ENCODE data around the gene DZIP1L. TPM values are rescaled to one million over a fixed set of nuclear protein-coding genes. Genes with fewer than 3 reads are reported as not detected.
A peak's percentile ranks its signal among the peaks of the same experiment; 100 is the strongest.

The DZIP1L gene
- 16.5 and 21.2 TPM in 2 replicates for total RNA-seq (2022)
- percentile 70 among the genes with signal in this experiment for Bru-seq, nascent RNA
- percentile 47 among the genes with signal in this experiment for BruChase-seq, experiment 1, labeled RNA remaining after a 6-hour chase
- BruChase-seq, experiment 2, labeled RNA remaining after a 2-hour chase: percentile 54 among the genes with signal in this experiment
- long read RNA-seq, partial matches to known transcripts: 0 of 3 reads
- long read RNA-seq, other reads (novel, unspliced or antisense): 3 of 3 reads

GRCh38 chr3:138114988-138115971 lies at the start of gene DZIP1L:
Gene DZIP1L, minus strand, starts transcription at chr3:138115608. Its CDS starts 11,637 bp downstream, at chr3:138103971.
- intact Hi-C loops (cut with micrococcal nuclease; ENCODE audit: unreplicated experiment): loop anchor here (2.0 to 5.0 kb wide), 2 partner anchors 18 to 33 kb away; no protein-coding TSS in a partner anchor
- TSS peak; percentile 50 for BruUV-seq (replicated peaks)
- peaks cover 18% of the 10 kb centered on the region for H3K36me3 Mint-ChIP-seq (ENCODE audit: insufficient read depth, unreplicated experiment)
- H3K4me1 Mint-ChIP-seq (ENCODE audit: low read depth, unreplicated experiment): peaks cover 43% of the 10 kb centered on the region
- peak; percentile 85 for DNase-seq
- peak within 1 kb of the TSS; percentile 99 for H3K4me3 Mint-ChIP-seq (ENCODE audit: low read depth, unreplicated experiment)
- TF ChIP-seq, protein P1, sequence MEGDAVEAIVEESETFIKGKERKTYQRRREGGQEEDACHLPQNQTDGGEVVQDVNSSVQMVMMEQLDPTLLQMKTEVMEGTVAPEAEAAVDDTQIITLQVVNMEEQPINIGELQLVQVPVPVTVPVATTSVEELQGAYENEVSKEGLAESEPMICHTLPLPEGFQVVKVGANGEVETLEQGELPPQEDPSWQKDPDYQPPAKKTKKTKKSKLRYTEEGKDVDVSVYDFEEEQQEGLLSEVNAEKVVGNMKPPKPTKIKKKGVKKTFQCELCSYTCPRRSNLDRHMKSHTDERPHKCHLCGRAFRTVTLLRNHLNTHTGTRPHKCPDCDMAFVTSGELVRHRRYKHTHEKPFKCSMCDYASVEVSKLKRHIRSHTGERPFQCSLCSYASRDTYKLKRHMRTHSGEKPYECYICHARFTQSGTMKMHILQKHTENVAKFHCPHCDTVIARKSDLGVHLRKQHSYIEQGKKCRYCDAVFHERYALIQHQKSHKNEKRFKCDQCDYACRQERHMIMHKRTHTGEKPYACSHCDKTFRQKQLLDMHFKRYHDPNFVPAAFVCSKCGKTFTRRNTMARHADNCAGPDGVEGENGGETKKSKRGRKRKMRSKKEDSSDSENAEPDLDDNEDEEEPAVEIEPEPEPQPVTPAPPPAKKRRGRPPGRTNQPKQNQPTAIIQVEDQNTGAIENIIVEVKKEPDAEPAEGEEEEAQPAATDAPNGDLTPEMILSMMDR (IDR thresholded peaks at IDR 0.05; ENCODE audit: unreplicated experiment): peak; percentile 75
- CTCF ChIA-PET: interaction anchor here (0.6 to 1.8 kb wide), 7 partner anchors 9 to 62 kb away, joined by 3 to 11 read pairs (median 4); no protein-coding TSS in a partner anchor
- no peaks in the 10 kb centered on the region for H3K9me3 Mint-ChIP-seq (ENCODE audit: low read depth, unreplicated experiment)
- peak within 1 kb of the TSS; percentile 76 for H3K27ac Mint-ChIP-seq (ENCODE audit: unreplicated experiment)
- no peaks in the 10 kb centered on the region for H3K27me3 Mint-ChIP-seq (ENCODE audit: unreplicated experiment)

DNA sequence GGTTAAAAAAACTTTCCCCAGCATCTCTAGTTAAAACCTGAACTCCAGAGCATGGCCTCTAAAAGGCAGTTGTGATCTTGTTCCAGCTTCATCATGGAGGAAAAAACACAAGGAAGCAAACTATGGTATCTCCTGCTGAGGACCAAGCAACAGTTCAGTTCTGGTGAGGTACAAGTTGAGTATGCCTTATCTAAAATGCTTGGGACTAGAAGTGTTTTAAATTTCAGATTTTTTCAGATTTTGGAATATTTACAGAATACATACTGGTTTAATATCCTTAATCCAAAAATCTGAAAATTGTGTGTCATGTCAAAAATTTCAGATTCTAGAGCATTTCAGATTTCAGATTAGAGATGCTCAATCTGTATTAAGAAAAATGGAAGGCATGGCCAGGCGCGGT lies 49.7 kb upstream of the DZIP1L start:
- intact Hi-C loops (cut with micrococcal nuclease; ENCODE audit: unreplicated experiment): no loop called here
- Mint-ChIP-seq H3K27ac (ENCODE audit: unreplicated experiment) (no peak overlapping the region), H3K4me3 (ENCODE audit: low read depth, unreplicated experiment) (no peak overlapping the region), H3K27me3 (ENCODE audit: unreplicated experiment) (no peaks in the 10 kb centered on the region), H3K4me1 (ENCODE audit: low read depth, unreplicated experiment) (no peaks in the 10 kb centered on the region), H3K36me3 (ENCODE audit: insufficient read depth, unreplicated experiment) (peaks cover 15% of the 10 kb centered on the region), H3K9me3 (ENCODE audit: low read depth, unreplicated experiment) (no peaks in the 10 kb centered on the region)
- no TSS peak for BruUV-seq (replicated peaks)
- no peak for DNase-seq
- TF ChIP-seq, protein P1 (IDR thresholded peaks at IDR 0.05; ENCODE audit: unreplicated experiment): no peak
- CTCF ChIA-PET: no interaction called here

- H3K4me1 Mint-ChIP-seq (ENCODE audit: low read depth, unreplicated experiment): no peaks in the 10 kb centered on the region
- no TSS peak for BruUV-seq (replicated peaks)
- H3K9me3 Mint-ChIP-seq (ENCODE audit: low read depth, unreplicated experiment): peaks cover 8% of the 10 kb centered on the region
- intact Hi-C loops (cut with micrococcal nuclease; ENCODE audit: unreplicated experiment): no loop called here
- CTCF ChIA-PET: no interaction called here
- H3K27me3 Mint-ChIP-seq (ENCODE audit: unreplicated experiment): no peaks in the 10 kb centered on the region
- H3K27ac Mint-ChIP-seq (ENCODE audit: unreplicated experiment): no peak overlapping the region
- H3K4me3 Mint-ChIP-seq (ENCODE audit: low read depth, unreplicated experiment): no peak overlapping the region
- DNase-seq: no peak
- TF ChIP-seq, protein P1 (IDR thresholded peaks at IDR 0.05; ENCODE audit: unreplicated experiment): no peak
- no peaks in the 10 kb centered on the region for H3K36me3 Mint-ChIP-seq (ENCODE audit: insufficient read depth, unreplicated experiment)
Measured at GRCh38 chr3:138157743-138158142, 42.3 kb upstream of the DZIP1L start.

DNA sequence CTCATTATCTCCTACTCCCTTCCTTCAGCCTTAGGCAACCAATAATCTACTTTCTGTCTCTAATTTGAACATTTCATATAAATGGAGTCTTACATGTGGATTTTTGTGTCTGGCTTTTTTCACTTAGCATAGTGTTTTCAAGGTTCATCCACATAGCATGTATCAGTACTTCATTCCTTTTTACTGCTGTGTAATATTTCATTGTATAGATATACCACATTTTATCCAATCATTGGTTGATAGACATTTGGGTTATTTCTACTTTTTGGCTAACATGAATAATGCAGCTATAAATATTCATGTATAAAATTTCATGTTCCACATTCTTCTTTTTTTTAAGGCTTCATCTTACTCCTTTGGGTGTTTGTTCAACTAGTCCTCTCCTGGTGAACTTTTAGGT lies 39.1 kb upstream of the DZIP1L start:
- intact Hi-C loops (cut with micrococcal nuclease; ENCODE audit: unreplicated experiment): no loop called here
- H3K36me3 Mint-ChIP-seq (ENCODE audit: insufficient read depth, unreplicated experiment): no peaks in the 10 kb centered on the region
- H3K4me1 Mint-ChIP-seq (ENCODE audit: low read depth, unreplicated experiment): no peaks in the 10 kb centered on the region
- TF ChIP-seq, protein P1 (IDR thresholded peaks at IDR 0.05; ENCODE audit: unreplicated experiment): no peak
- no peak for DNase-seq
- no TSS peak for BruUV-seq (replicated peaks)
- CTCF ChIA-PET: no interaction called here
- H3K27me3 Mint-ChIP-seq (ENCODE audit: unreplicated experiment): no peaks in the 10 kb centered on the region
- peaks cover 8% of the 10 kb centered on the region for H3K9me3 Mint-ChIP-seq (ENCODE audit: low read depth, unreplicated experiment)
- no peak overlapping the region for H3K4me3 Mint-ChIP-seq (ENCODE audit: low read depth, unreplicated experiment)
- no peak overlapping the region for H3K27ac Mint-ChIP-seq (ENCODE audit: unreplicated experiment)

Measured in Calu3 (cell line).